T-helper 1 cell (primary cell): Measurements from ENCODE around the gene GUF1.
"Not testable (repeated sequence)": the region's sequence is repeated elsewhere in the genome, so short reads cannot be mapped to it uniquely, and the experiment has no call there.

ENCODE experiments used
- DNase-seq, 5 donors: peaks; one replicate each; pipeline ENCODE4 v3.0.0-alpha.2; 2012 to 2020

Gene GUF1

GRCh38 chr4:44704673-44705072 lies 26.5 kb downstream of the GUF1 start:
- DNase-seq = no peak

GRCh38 chr4:44713125-44713524 lies 34.9 kb downstream of the GUF1 start:
- DNase-seq = no peak

GRCh38 chr4:44716597-44716996 lies 38.4 kb downstream of the GUF1 start:
- no peak for DNase-seq

DNA sequence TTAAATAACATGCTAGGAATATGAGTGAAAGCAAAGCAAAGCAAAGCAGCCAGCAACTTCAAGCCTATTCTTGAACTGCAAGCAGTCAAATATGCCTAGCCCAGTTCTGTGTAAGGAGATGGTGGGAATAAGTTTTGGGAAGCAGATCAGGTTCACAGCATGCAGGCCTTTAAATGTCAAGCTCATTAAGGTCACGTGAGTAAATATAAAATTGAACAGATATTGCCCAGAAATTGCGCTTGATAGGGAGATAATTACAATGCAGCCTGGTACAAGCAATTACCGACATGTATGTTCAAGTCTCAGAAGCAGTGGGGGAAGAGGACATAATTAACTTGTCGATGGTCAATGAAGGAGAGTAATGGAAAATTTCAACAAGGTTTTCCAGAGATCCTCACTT lies 42.2 kb downstream of the GUF1 start:
- no peak for DNase-seq

DNA sequence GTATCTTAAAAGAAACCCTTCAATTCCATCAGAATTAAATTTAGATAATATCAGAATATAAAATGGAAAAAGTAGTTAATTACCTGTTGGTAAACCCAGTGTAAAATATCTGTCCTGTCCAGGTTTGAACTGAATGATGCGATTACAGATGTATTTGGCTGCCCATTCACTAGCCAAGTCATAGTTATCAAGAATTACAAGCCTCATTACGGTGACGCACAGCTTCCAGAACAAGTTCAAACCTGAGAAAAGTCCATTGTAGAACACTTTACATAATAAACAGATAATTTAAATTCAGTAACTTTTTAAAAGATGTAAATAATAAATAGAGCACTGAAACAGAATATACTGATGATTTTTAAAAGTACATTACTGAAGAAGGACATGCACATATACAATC lies 43.8 kb downstream of the GUF1 start:
- DNase-seq = no peak

DNA sequence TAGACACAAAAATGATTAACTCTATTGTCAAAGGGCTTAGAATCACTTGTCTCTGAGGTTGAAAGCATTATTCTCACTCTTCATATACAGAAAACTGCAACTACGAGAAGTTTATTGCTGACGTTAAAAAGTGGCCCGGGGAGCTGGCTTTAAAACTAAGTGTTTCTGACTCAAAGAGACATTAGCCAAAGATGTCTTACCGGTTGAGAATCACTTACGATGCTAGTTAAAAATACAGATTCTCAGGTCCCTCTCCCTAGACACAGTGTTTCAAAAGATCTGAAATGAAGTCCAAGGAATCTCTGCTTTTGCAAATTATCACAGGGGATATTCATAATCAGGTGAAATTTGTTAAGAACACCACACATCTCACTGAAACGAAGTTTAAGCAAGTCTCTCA lies 46.9 kb downstream of the GUF1 start:
- DNase-seq = no peak

GRCh38 chr4:44725726-44726037 lies 47.5 kb downstream of the GUF1 start:
- peak in 1 of 5 donors; percentile 15 for DNase-seq

DNA sequence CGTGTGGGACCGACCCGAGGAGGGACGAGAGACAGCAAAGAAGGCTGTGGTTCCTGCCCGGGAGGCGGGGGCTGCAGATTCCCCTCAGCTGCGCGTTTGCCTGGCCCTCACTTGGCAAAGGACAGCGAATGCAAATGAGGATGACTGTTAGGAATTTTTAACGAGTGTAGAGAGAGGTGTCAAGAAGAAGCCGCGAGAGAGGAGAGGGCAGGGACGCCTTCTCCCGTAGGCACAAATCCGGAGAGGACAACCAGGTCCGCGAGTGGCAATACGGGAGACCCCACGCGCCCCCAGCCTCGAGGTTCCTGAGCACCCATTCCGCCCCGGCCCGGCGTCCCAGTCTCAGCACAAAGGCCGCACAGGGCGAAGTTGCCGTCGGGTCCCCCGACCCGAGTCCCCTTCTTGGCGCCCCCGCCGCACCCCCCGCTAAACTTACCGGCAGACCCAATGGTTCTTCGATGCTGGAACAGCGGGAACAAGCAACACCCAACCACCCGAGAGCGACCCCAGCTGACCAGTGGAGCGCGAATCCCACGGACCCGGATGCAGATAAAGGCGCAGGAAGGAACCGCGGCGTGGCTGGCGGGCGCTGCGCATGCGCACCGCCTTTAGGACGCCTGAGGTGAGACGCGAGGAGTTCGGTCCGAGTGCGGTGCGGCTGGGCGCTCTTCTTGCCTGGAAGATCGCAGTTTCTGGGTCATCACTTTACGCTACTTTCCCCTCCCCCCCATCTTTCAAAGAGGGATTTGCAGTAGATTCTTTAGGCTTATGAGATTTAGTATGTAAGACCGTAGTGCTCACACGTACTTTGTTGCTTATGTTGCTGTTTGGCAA lies 48.0 kb downstream of the GUF1 start, which contains the start of gene GNPDA2:
GNPDA2 (minus strand) TSS at position 519 of the 834 bp plus-strand sequence. CDS start 4,349 bp downstream, outside the sequence.
- peak; percentile 71 to 87 (median 73) for DNase-seq

- DNase-seq = no peak
These were observed 49.3 kb downstream of the GUF1 start for GRCh38 chr4:44727471-44727870.

DNA sequence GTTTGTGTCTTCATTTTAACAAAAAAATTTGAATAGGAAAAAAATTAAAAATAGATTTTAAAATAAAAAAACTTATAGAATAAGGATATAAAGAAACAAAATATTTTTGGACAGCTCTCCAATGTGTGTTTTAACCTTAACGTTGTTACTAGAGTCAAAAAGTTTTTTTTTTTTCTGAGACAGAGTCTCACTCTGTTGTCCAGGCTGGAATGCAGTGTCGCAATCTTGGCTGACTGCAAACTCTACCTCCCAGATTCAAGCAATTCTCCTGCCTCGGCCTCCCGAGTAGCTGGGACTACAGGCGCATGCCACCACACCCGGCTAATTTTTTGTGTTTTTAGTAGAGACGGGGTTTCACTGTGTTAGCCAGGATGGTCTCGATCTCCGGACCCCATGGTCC lies 50.5 kb downstream of the GUF1 start:
- DNase-seq = not testable (repeated sequence)

DNA sequence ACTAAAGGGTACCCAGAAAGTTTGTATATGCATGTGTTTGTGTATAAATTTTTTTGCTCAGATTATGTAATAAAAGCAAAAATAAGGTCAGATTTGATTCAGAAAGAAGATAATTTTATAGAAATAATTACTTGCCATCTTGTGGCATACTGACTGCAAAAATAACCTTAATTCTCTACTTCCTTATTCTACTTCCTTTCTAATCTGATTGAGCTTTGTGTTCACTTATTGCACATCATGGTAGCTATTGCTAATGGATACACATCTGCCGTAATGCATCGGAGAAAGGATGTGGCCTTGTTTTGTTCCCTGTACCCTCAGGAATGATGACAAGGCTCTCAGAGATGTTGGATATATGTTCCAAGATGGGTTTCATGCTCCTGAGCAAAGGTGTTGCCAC lies 58.7 kb downstream of the GUF1 start:
- no peak for DNase-seq

DNA sequence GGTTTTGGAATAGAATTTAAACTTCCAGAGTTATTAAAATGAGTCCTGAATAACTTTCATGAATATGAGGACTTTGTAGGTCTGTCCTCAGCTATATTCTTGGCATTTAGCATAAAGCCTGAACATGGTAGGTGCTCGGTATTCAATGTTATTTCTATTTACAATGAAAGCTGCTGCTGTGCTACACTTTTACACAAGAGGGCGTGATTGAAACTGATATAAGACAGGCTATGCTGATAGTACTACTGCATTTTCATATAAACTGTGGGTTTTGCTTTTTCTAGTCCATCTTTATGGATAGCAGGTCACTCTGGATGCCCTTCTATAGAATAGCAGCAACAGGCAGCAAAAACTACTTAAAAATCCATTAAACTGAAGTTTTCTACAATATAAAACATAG lies 60.4 kb downstream of the GUF1 start:
- peak in 1 of 5 donors; percentile 7 for DNase-seq

- DNase-seq = no peak
These were observed 62.0 kb downstream of the GUF1 start for GRCh38 chr4:44740201-44740600.
